Left ventricle myocardium inferior (tissue), 1 donor: ENCODE results near the gene RHBDD3. TPM values are rescaled to one million over a fixed set of nuclear protein-coding genes. Genes with fewer than 3 reads are reported as not detected.

ENCODE experiments used
- DNase-seq: peaks from one replicate; pipeline ENCODE4 v3.0.0-alpha.2; 2020
- H3K27ac ChIP-seq: fragments of 200-600 bp; replicated peaks from 2 replicates; pipeline ENCODE4 v1.8.0; 2021
- H3K27me3 ChIP-seq: fragments of 200-600 bp; 2 replicates; pipeline ENCODE4 v1.8.0; 2021; ENCODE audit warnings: low read depth
- H3K36me3 ChIP-seq: fragments of 200-600 bp; 2 replicates; pipeline ENCODE4 v1.8.0; 2021
- H3K4me1 ChIP-seq: fragments of 200-600 bp; 2 replicates; pipeline ENCODE4 v1.8.0; 2021
- H3K4me3 ChIP-seq: fragments of 200-600 bp; 2 replicates; pipeline ENCODE4 v1.8.0; 2021; ENCODE audit warnings: mild to moderate bottlenecking, moderate library complexity
- H3K9me3 ChIP-seq: fragments of 200-600 bp; replicated peaks from 2 replicates; pipeline ENCODE4 v1.8.0; 2021
- intact Hi-C: fragments of 100-400 bp; cut with micrococcal nuclease; formaldehyde crosslinking; loops from one replicate; pipeline ENCODE4 v1.11.0; 2022
- total RNA-seq: library from RNA; stranded (reverse); fragmentation: NEBNext Ultra II Directional; extraction: Animal tissue kit (Norgen Biotek cat#: 25700); gene quantifications from one replicate; pipeline ENCODE4 v1.2.1, GENCODE V29; 2021
- TF ChIP-seq, protein P1 (sequence below): fragments of 200-600 bp; IDR thresholded peaks from 2 replicates; pipeline ENCODE4 v1.8.0; 2021; ENCODE audit warnings: antibody characterized with exemption, mild to moderate bottlenecking, borderline replicate concordance
- donor health status: DM: no; HTN: yes; CAD: no; lungs with severe emphysema.

The RHBDD3 gene
- total RNA-seq, 1 donor from 2014 or later, result 15.0 TPM

DNA sequence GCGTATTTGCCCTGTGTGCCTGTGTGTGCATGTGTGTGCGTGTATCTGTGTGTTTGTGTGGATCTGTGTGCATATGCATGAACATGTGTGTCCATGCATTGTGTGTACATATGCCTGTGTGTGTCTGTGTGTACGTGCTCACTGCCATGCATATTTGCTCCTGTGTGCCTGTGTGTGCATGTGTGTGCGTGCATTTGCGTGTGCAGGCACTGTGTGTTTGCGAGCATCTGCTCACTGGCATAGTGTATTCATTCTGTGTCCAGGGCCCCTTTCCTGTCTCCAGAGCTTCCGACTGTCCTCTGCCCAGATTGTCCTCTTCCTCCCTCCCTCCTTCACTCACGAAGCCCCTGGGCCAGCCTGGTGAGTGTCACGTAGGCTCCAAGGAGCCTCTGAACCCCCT is 56.3 kb downstream of the RHBDD3 start:
- no peak for DNase-seq
- Histone ChIP-seq H3K36me3 (no peaks in the 10 kb centered on the region), H3K4me1 (peaks cover under 1% of the 10 kb centered on the region), H3K9me3 (no peaks in the 10 kb centered on the region), H3K4me3 (no peak overlapping the region), H3K27ac (no peak overlapping the region), H3K27me3 (peaks cover 9% of the 10 kb centered on the region)
- TF ChIP-seq, protein P1, sequence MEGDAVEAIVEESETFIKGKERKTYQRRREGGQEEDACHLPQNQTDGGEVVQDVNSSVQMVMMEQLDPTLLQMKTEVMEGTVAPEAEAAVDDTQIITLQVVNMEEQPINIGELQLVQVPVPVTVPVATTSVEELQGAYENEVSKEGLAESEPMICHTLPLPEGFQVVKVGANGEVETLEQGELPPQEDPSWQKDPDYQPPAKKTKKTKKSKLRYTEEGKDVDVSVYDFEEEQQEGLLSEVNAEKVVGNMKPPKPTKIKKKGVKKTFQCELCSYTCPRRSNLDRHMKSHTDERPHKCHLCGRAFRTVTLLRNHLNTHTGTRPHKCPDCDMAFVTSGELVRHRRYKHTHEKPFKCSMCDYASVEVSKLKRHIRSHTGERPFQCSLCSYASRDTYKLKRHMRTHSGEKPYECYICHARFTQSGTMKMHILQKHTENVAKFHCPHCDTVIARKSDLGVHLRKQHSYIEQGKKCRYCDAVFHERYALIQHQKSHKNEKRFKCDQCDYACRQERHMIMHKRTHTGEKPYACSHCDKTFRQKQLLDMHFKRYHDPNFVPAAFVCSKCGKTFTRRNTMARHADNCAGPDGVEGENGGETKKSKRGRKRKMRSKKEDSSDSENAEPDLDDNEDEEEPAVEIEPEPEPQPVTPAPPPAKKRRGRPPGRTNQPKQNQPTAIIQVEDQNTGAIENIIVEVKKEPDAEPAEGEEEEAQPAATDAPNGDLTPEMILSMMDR, result no peak
- intact Hi-C loops, result no loop called here

DNA sequence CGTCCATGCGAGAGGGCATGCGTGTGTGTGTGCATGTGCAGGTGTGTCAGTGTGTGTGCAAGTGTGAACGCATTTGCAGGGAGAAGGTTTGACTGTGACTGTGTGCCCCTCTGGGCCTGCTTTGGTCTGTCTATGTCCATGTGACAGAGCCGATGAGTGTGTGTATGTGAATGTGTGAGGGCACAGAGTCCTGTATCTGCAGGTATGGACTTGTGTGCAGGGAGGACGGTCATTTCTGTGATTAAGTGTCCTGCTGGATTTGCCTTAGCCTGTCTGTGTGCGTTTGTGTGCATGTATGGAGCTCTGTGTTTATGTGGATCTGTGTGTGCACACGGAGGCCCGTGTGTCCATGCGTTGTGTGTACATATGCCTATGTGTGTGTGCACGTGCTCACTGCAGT is 56.7 kb downstream of the RHBDD3 start:
- TF ChIP-seq, protein P1, result no peak
- Histone ChIP-seq H3K9me3 (no peaks in the 10 kb centered on the region), H3K36me3 (no peaks in the 10 kb centered on the region), H3K4me3 (no peak overlapping the region), H3K27ac (no peak overlapping the region), H3K4me1 (peaks cover 5% of the 10 kb centered on the region), H3K27me3 (peaks cover 13% of the 10 kb centered on the region)
- DNase-seq, result no peak
- intact Hi-C loops, result no loop called here

Other genes with a start within 250 kb of the RHBDD3 start
- 0.30 TPM for gene C22orf31, start 206.2 kb downstream of the RHBDD3 start, total RNA-seq
- gene KREMEN1, start 194.9 kb downstream of the RHBDD3 start, total RNA-seq, result 102 TPM
- 0.74 TPM for gene EMID1, start 62.1 kb downstream of the RHBDD3 start, total RNA-seq
- 122 TPM for gene EWSR1, start 287 bp upstream of the RHBDD3 start, total RNA-seq
- 22.4 TPM for gene GAS2L1, start 38.7 kb upstream of the RHBDD3 start, total RNA-seq
- 1.4 TPM for gene RASL10A, start 47.7 kb upstream of the RHBDD3 start, total RNA-seq
- gene AP1B1, start 120.6 kb upstream of the RHBDD3 start, total RNA-seq, result 28.2 TPM
- gene RFPL1, start 170.6 kb upstream of the RHBDD3 start, total RNA-seq, result not detected
- gene NEFH, start 212.2 kb upstream of the RHBDD3 start, total RNA-seq, result 0.16 TPM